ENCODE data around the gene POLE2.

DNA sequence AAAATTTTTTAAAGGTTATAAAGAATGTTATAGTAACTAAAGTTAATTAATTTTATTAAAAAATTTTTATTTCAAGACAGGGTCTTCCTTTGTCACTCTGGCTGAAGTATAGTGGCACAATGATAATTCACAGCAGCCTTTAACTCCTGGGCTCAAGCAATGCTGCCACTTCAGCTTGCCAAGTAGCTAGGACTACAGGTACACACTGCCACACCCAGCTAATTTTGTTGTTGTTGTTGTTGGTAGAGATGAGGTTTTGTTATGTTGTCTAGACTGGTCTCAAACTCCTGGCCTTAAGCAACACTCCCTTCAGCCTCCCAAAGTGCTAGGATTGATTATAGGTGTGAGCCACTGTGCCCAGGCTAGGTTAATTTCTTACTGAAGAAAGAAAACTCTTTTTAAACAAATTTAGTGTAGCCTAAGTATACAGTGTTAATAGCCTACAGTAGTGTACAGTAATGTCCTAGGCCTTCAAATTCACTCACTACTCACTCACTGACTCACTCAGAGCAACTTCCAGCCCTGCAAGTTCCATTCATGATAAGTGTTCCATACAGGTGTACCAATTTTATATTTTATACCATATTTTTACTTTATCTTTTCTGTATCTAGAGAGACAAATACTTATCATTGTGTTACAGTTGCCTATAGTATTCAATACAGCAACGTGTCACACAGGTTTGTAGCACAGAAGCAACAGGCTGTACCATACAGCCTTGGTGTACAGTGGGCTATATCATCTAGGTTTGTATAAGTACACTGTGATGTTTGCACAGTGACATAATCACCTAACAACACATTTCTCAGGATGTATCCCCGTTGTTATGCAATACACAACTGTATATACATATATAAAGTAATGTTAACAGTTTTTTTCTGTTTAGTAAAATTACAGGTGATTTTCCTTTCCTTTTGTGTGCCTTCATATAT, 28.2 kb downstream of the POLE2 start:
- TF ChIP-seq, protein P1, sequence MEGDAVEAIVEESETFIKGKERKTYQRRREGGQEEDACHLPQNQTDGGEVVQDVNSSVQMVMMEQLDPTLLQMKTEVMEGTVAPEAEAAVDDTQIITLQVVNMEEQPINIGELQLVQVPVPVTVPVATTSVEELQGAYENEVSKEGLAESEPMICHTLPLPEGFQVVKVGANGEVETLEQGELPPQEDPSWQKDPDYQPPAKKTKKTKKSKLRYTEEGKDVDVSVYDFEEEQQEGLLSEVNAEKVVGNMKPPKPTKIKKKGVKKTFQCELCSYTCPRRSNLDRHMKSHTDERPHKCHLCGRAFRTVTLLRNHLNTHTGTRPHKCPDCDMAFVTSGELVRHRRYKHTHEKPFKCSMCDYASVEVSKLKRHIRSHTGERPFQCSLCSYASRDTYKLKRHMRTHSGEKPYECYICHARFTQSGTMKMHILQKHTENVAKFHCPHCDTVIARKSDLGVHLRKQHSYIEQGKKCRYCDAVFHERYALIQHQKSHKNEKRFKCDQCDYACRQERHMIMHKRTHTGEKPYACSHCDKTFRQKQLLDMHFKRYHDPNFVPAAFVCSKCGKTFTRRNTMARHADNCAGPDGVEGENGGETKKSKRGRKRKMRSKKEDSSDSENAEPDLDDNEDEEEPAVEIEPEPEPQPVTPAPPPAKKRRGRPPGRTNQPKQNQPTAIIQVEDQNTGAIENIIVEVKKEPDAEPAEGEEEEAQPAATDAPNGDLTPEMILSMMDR (IDR thresholded peaks at IDR 0.05): no peak
- TF ChIP-seq POLR2AphosphoS5 (IDR thresholded peaks at IDR 0.05): no peak
- no peak for TF ChIP-seq EP300 (IDR thresholded peaks at IDR 0.05)

All from suprapubic skin (tissue), 4 donors.